HG03039 (cell line): ENCODE measurements around the gene SMG6.

ENCODE experiments used
- ATAC-seq: cut with Tn5 transposase; IDR thresholded peaks from one replicate; pipeline ENCODE4 v1.9.1; 2021; ENCODE audit warnings: mild to moderate bottlenecking, moderate library complexity; ENCODE audit not compliant: unreplicated experiment

Gene SMG6

GRCh38 chr17:2054262-2054511 is 249.4 kb downstream of the SMG6 start:
- ATAC-seq, result no peak

- ATAC-seq, result no peak
These were observed 250.0 kb downstream of the SMG6 start for GRCh38 chr17:2053380-2054261.

- no peak for ATAC-seq
These were observed 251.5 kb downstream of the SMG6 start for GRCh38 chr17:2051933-2052559.

DNA sequence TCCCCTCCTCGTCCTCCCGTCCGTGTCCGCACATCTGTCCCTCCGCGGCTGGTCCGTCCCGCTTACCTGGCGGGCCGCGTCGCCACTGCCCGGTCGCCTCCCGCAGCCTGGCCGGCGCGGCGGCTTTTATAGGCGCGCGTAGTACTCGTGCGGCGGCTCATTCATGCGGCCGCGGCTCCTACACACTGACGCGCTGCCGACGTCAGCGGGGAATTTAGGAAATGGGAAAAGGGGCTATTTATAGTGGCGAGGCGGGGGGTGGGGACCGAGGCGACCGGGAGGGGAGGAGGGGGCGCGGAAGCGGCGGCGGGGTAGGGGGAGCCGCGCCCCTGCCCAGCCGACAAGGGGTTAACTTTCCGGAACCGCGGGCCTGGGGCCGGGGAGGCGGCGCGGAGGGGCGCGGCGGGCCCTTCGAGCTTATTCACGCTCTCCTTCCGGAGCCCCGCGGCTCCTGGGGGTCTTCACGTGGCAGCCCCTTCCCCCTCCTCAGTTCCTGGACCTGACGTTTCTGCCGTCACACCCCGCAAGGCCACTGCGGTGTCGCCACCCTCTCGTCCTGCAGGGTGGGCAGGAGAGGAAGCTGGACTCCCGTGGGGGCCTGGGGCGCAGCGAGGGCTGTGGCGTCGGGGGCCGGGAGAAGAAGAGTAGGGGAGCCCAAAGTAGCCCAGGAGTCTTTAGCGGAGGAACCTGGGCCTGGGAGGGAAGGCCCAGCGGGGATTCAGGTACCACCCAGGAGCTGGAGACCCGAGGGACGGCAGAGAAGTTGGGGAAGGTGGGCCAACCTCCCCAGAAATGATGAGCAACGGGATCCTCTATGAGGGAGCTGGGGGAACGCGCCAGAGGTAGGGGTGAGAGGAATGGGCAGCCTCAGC is 252.3 kb downstream of the SMG6 start:
- ATAC-seq, result no peak

- ATAC-seq, result peak; percentile 4
These were observed 253.1 kb downstream of the SMG6 start for GRCh38 chr17:2050300-2051060.

- peak; percentile 41 for ATAC-seq
These were observed 254.0 kb downstream of the SMG6 start for GRCh38 chr17:2049333-2050299.

DNA sequence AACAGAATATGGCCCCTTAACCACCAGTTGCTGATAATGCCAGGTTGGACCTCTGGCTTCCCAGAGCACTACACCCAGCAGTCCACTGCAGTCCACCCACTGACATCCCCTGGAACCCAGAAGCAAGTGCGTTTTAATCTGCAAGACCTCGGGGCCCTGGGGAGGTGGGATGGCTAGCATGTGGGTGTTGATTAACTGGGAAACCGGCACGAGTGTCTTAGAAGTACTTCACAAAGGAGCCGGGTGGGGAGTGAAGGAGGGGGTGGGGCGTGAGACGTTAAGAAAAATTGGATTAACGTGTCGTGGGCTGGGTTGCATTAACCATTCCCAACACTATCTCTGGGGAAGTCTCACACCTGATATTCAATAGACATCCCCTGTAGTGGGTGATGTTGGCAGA is 254.8 kb downstream of the SMG6 start:
- ATAC-seq, result no peak

GRCh38 chr17:2047590-2047989 is 256.0 kb downstream of the SMG6 start:
- ATAC-seq, result no peak

DNA sequence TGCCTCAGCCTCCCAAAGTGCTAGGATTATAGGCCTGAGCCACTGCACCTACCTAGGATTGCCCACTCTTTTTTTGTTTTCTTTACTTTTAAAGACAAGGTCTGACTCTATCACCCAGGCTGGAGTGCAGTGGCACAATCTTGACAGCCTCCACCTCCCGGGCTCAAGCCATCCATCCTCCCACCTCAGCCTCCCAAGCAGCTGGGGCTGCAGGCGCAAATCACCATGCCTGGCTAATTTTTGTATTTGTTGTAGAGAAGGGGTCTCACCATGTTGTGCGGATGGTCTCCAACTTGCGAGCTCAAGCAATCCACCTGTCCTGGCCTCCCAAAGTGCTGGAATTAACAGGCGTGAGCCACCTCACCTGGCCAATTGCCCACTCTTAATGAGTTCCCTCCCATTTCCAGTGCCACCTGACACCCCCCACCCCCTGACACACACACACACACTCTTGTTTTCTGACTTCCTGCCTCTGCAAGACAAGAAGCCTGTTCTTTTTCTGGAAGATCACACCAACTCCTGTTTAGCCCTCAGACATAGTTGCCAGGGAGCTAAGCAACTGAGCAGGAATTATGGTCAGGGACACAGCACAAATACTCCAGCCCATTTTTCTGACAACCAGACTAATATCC is 259.2 kb downstream of the SMG6 start:
- ATAC-seq, result no peak

DNA sequence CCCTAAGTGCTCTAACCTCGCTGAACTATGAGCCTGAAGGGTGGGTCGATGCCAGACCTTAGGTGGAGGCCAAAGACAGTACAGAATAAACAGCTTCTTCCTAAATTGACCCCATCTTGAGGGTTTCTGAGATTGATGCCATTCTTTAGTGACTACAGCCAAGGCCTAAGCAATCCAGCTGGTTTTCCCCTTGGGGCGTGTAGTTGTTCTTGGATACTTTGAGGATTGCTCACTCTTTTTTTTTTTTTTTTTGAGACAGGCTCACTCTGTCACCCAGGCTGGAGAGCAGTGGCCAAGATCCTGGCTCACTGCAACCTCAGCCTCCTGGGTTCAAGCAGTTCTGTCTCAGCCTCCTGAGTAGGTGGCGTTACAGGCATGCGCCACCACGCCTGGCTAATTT is 259.8 kb downstream of the SMG6 start:
- ATAC-seq, result no peak

GRCh38 chr17:2042933-2043332 is 260.7 kb downstream of the SMG6 start:
- no peak for ATAC-seq

DNA sequence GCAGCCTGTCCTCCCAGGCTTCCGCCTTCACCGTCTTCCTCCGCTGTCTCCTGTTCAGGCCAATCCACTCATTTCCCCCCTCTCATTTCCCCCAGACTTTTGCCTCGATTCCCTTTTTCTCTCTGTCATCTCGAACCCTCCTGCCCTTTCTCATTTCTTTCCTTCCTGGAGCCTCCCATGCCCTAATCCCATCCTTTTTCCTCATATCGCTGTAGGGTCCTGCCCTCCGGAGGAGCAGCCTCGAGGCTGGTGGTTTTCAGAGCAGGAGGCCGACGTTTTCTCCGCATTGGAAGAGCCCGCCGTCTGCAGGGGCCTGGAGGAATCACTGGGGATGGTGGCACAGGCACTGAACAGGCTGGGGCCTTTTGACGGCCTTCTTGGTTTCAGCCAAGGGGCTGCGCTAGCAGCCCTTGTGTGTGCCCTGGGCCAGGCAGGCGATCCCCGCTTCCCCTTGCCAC is 261.2 kb downstream of the SMG6 start:
- ATAC-seq, result no peak

DNA sequence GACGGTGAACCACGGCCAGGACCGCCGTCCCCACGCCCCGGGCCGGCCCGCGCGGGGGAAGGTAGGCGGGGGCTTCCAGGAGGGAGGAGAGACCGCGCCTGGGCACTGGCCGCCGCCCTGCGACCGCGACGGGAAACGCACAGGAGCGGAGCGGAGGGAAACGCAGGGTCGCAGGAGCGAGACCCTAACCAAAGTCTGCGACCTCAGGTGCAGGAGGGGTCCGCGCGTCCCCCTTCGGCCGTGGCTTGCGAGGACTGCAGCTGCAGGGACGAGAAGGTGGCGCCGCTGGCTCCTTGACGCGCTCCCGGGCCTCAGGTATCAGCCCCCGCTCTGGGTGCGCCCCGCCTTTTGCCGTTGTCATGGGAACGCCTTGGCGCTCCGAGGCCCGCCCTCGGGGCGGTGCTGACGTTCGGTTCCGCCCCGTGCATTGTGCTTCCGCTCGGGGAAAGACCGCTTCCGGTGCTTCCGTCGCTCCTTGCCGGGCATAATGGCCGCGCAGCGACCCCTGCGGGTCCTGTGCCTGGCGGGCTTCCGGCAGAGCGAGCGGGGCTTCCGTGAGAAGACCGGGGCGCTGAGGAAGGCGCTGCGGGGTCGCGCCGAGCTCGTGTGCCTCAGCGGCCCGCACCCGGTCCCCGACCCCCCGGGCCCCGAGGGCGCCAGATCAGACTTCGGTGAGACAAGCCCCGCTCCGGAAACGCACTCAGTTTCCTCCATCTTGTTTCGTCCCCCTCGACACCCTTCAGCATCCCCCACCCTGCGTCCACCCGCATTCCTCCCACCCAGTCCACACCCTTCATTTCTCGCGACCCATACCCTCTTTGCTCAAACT is 261.8 kb downstream of the SMG6 start, which contains the start of gene OVCA2:
Gene OVCA2, plus strand, starts transcription at position 462 of the 829 bp plus-strand sequence. Its CDS starts 26 bp downstream, at position 488.
- peak; percentile 86 for ATAC-seq

DNA sequence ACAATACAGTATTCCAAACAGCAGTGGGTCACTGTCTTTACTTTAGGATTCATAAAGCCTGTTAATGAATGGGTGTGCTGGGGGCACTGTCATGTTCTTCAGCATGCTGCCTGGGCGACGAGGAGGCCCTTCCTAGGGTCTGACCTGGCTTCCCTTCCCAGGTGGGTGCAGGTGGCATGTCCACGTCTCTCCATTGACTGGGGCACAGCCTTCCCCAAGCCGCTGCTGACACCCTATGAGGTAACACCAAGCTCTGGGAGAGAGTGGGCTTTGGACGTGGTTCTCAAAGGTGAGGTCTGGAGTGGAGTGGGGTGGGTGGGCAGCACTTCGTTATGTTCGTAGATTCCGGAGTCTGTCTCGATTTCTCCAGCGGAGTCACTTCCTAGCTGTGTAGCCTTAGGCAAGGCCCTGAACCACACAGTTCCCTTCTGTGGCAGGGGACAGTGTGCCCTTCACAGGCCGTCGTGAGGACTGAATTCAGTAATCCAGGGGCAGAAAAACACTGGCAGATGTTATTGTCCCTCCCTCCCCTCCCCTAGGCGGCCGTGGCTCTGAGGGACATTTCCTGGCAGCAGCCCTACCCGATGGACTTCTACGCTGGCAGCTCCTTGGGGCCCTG is 262.5 kb downstream of the SMG6 start:
- no peak for ATAC-seq

DNA sequence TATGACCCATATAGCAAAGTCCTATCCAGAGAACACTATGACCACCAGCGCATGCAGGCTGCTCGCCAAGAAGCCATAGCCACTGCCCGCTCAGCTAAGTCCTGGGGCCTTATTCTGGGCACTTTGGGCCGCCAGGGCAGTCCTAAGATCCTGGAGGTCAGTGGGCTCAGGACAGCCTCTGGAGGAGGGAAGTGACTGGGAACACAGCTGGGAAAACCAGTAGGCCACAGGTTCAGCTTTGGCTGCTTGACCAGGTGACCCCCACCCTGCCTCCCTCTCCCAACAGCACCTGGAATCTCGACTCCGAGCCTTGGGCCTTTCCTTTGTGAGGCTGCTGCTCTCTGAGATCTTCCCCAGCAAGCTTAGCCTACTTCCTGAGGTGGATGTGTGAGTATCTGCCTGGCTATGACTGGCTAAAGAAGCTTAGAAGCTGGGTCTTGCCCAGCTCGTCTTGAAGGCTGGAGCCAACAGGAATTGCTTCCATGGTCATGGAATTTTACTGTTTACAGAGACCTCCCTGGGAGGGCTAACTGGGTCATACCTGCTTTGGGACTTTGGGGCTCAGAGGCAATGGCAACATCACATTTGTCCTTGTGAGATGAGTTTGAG is 263.3 kb downstream of the SMG6 start:
- no peak for ATAC-seq

- no peak for ATAC-seq
These were observed 266.4 kb downstream of the SMG6 start for GRCh38 chr17:2037155-2037554.
